HepG2 (cell line): ENCODE measurements around the gene SPI1. TPM values are rescaled to one million over a fixed set of nuclear protein-coding genes. Genes with fewer than 3 reads are reported as not detected.

Experiments used
- ATAC-seq: fragments of 200-7000 bp; cut with Tn5 transposase; 3 replicates; pipeline ENCODE4 v1.9.1; 2020; ENCODE audit warnings: mild to moderate bottlenecking, moderate library complexity
- BruUV-seq: library from RNA; stranded (reverse); fragments of 400-500 nt; replicated peaks from 2 replicates; lab custom pipeline; 2021; lab: Mats Ljungman, UMichigan
- CTCF ChIA-PET: fragments of 300-600 bp; formaldehyde crosslinking; extraction: SDS; loops from one replicate; lab custom pipeline; 2021; ENCODE audit warnings: low total read pairs, inconsistent platforms, low intra/inter-chr PET ratio; lab: Yijun Ruan, JAX
- POLR2A ChIA-PET: fragments of 350-600 bp; sonication (Branson Sonifier 250); formaldehyde crosslinking; loops from one replicate; lab custom pipeline; 2020; ENCODE audit warnings: antibody characterized with exemption, inconsistent platforms; lab: Yijun Ruan, JAX
- DNase-seq: peaks from one replicate; pipeline ENCODE4 v3.0.0-alpha.2; 2015; ENCODE audit warnings: low spot score
- FAIRE-seq: peaks from 3 replicates; lab custom pipeline; 2011; peaks lifted over from hg19 to GRCh38; lab: Jason Lieb, UNC
- H2AFZ ChIP-seq: one replicate; pipeline ENCODE4 v1.6.1; 2011; ENCODE audit warnings: low read length, inconsistent platforms
- H3K27ac ChIP-seq: fragments of 300-600 bp; 3 replicates; pipeline ENCODE4 v1.8.0; 2011; ENCODE audit warnings: mixed run types, mild to moderate bottlenecking, mixed read lengths, low read length, inconsistent platforms; ENCODE audit not compliant: insufficient read depth; ENCODE audit errors: extremely low read length
- H3K27me3 ChIP-seq, 2 experiments: fragments of 200-600 bp in 1 of 2; 2 replicates in 1 of 2; 3 replicates in 1 of 2; pipeline versions ENCODE4 v1.6.0 to v1.8.0; 2011; ENCODE audit warnings: low read length in 2 of 2, mild to moderate bottlenecking in 2 of 2, moderate library complexity in 2 of 2, inconsistent platforms in 1 of 2; ENCODE audit not compliant: insufficient read depth in 2 of 2, control insufficient read depth in 1 of 2
- H3K36me3 ChIP-seq, 2 experiments: fragments of 200-600 bp in 1 of 2; replicated peaks in 1 of 2; 2 replicates in 1 of 2; 3 replicates in 1 of 2; pipeline versions ENCODE4 v1.5.1 to v1.8.0; 2011; ENCODE audit warnings: low read length in 2 of 2, inconsistent platforms in 1 of 2; ENCODE audit not compliant: insufficient read depth in 2 of 2, control insufficient read depth in 1 of 2
- H3K4me1 ChIP-seq: 2 replicates; pipeline ENCODE4 v1.5.1; 2012; ENCODE audit warnings: low read length, inconsistent platforms; ENCODE audit not compliant: insufficient read depth
- H3K4me2 ChIP-seq: 2 replicates; pipeline ENCODE4 v1.6.0; 2011; ENCODE audit warnings: low read depth, low read length, inconsistent platforms
- H3K4me3 ChIP-seq, 3 experiments: fragments of 200-600 bp in 1 of 3; sonication (generic), shearing (Covaris generic) in 1 of 3; replicated peaks in 1 of 3; 2 replicates each; pipeline ENCODE4 v1.5.1; 2011 to 2016; ENCODE audit warnings: low read length in 3 of 3, inconsistent platforms in 2 of 3, low read depth in 2 of 3, mild to moderate bottlenecking in 2 of 3, control low read depth in 1 of 3, mixed read lengths in 1 of 3; ENCODE audit not compliant: insufficient read depth in 1 of 3
- H3K79me2 ChIP-seq: one replicate; pipeline ENCODE4 v1.6.1; 2011; ENCODE audit warnings: low read length, inconsistent platforms; ENCODE audit not compliant: insufficient read depth
- H3K9ac ChIP-seq: 2 replicates; pipeline ENCODE4 v1.6.0; 2011; ENCODE audit warnings: mild to moderate bottlenecking, low read depth, low read length, inconsistent platforms; ENCODE audit not compliant: insufficient read depth
- H3K9me3 ChIP-seq: 2 replicates; pipeline ENCODE4 v1.5.1; 2012; ENCODE audit warnings: mild to moderate bottlenecking, low read length
- H4K20me1 ChIP-seq: 2 replicates; pipeline ENCODE4 v1.6.0; 2011; ENCODE audit warnings: inconsistent platforms, mild to moderate bottlenecking, low read length, moderate library complexity; ENCODE audit not compliant: insufficient read depth
- ASH2L ChIP-seq: fragments of 300-600, 200-600 bp; sonication (generic); IDR thresholded peaks from 2 replicates; pipeline ENCODE4 v1.7.0; 2017; ENCODE audit warnings: low read depth, mild to moderate bottlenecking, moderate library complexity, mixed read lengths, low read length; ENCODE audit not compliant: insufficient read length
- BCL3 ChIP-seq: sonication (generic); formaldehyde crosslinking; IDR thresholded peaks from 2 replicates; pipeline ENCODE4 v1.5.1; 2020; ENCODE audit warnings: mild to moderate bottlenecking, missing genetic modification reagents, moderate library complexity
- GABPB1 ChIP-seq: IDR thresholded peaks from 2 replicates; pipeline ENCODE4 v1.6.1; 2016; ENCODE audit warnings: mild to moderate bottlenecking, missing genetic modification reagents, moderate library complexity, missing compliant biosample characterization
- HMG20A ChIP-seq: IDR thresholded peaks from 2 replicates; pipeline ENCODE4 v1.6.1; 2016; ENCODE audit warnings: borderline replicate concordance
- NR2F2 ChIP-seq: IDR thresholded peaks from 2 replicates; pipeline ENCODE4 v1.6.1; 2012; ENCODE audit warnings: low read depth, inconsistent platforms, borderline replicate concordance
- PAF1 ChIP-seq: IDR thresholded peaks from 2 replicates; pipeline ENCODE4 v1.6.1; 2016; ENCODE audit warnings: missing genetic modification reagents, missing compliant biosample characterization
- PRPF4 ChIP-seq: fragments of 200-400 bp; formaldehyde crosslinking; IDR thresholded peaks from 2 replicates; pipeline ENCODE4 v1.6.1; 2016; ENCODE audit warnings: low read length, low read depth; ENCODE audit not compliant: poor library complexity, severe bottlenecking
- RELA ChIP-seq: sonication (generic); formaldehyde crosslinking; IDR thresholded peaks from 2 replicates; pipeline ENCODE4 v1.4.0; 2020; ENCODE audit warnings: missing genetic modification reagents
- ZFP90 ChIP-seq: sonication (generic); formaldehyde crosslinking; IDR thresholded peaks from 2 replicates; pipeline ENCODE4 v1.8.0; 2022; ENCODE audit warnings: missing genetic modification reagents, mild to moderate bottlenecking, inconsistent platforms, borderline replicate concordance
- ZHX1 ChIP-seq: sonication (generic); formaldehyde crosslinking; IDR thresholded peaks from 2 replicates; pipeline ENCODE4 v1.8.1; 2022; ENCODE audit warnings: low read depth, mild to moderate bottlenecking, missing genetic modification reagents
- ZNF263 ChIP-seq: sonication (generic); formaldehyde crosslinking; IDR thresholded peaks from 2 replicates; pipeline ENCODE4 v1.4.0; 2020; ENCODE audit warnings: missing genetic modification reagents
- ZNF414 ChIP-seq: sonication (generic); formaldehyde crosslinking; IDR thresholded peaks from 2 replicates; pipeline ENCODE4 v1.5.0; 2020; ENCODE audit warnings: missing genetic modification reagents
- ZNF773 ChIP-seq: sonication (generic); formaldehyde crosslinking; IDR thresholded peaks from 2 replicates; pipeline ENCODE4 v1.4.0; 2020; ENCODE audit warnings: missing genetic modification reagents, borderline replicate concordance
- WGBS: methylation state at CpG from one replicate; pipeline ENCODE4 v1.1.6; 2017; ENCODE audit warnings: low lambda C conversion rate; 5-methylcytosine and 5-hydroxymethylcytosine counted together
- in situ Hi-C: cut with HindIII; loops from 2 replicates; pipeline ENCODE4 v1.10.0; 2017; ENCODE audit warnings: low pct_unique_long_range_greater_than_20kb; ENCODE audit not compliant: extremely low pct_ligation_motif_present
- intact Hi-C: fragments of 100-400 bp; cut with micrococcal nuclease; formaldehyde crosslinking; loops from one replicate; pipeline ENCODE4 v1.10.0; 2022; ENCODE audit not compliant: unreplicated experiment
- polyA plus RNA-seq, 8 experiments: library from polyadenylated mRNA; depleted of rRNA in 3 of 8; stranded (reverse) in 7 of 8; unstranded in 1 of 8; fragments of >200 nt; fragmentation: Illumina TruSeq in 4 of 8; extraction: Trizol in 4 of 8; gene quantifications; 2 replicates each; pipeline versions ENCODE4 v1.2.1 to v1.2.3, GENCODE V29; 2011 to 2016; ENCODE audit warnings: low read depth in 4 of 8, missing spikeins in 1 of 8, mixed read lengths in 1 of 8; ENCODE audit not compliant: insufficient read depth in 1 of 8
- total RNA-seq, 5 experiments: library from RNA; depleted of rRNA; stranded (reverse); fragments of >200 nt; fragmentation: Illumina TruSeq; extraction: Trizol; gene quantifications; 2 replicates each; pipeline ENCODE4 v1.2.3, GENCODE V29; 2016; ENCODE audit warnings: low read depth in 1 of 5

The SPI1 gene
- total and polyA plus RNA-seq, 2 of the 13 experiments (the other 11 are each of a cell fraction or from before 2014, with no cell fraction given), result not detected

GRCh38 chr11:47324520-47324919 lies 53.8 kb downstream of the SPI1 start:
- Histone ChIP-seq H3K4me1 (no peaks in the 10 kb centered on the region), H3K27me3 (no peaks in the 10 kb centered on the region), H3K9me3 (no peaks in the 10 kb centered on the region), H3K9ac (no peak overlapping the region), H2AFZ (no peak overlapping the region), H3K79me2 (no peaks in the 10 kb centered on the region), H3K4me2 (no peak overlapping the region), H3K4me3 (no peak overlapping the region), H3K27ac (no peak overlapping the region), H4K20me1 (no peaks in the 10 kb centered on the region), H3K36me3 (peaks cover 13 to 49% of the 10 kb centered on the region in 2 experiments)
- BruUV-seq, result no TSS peak
- intact Hi-C loops, result no loop called here
- TF ChIP-seq GABPB1 (CRISPR knock-in tag) (no peak), PAF1 (no peak), HMG20A (CRISPR knock-in tag) (no peak), ZNF263 (CRISPR knock-in tag) (no peak)
- ATAC-seq, result no peak
- 100% methylated on average over 12 of the region's 12 CpGs for WGBS
- POLR2A ChIA-PET, result no interaction called here
- CTCF ChIA-PET, result no interaction called here
- DNase-seq, result no peak
- no peak for FAIRE-seq
- in situ Hi-C loops, result no loop called here

GRCh38 chr11:47318166-47318565 lies 60.2 kb downstream of the SPI1 start:
- POLR2A ChIA-PET, result no interaction called here
- BruUV-seq, result no TSS peak
- intact Hi-C loops, result no loop called here
- H3K4me1 ChIP-seq, result no peaks in the 10 kb centered on the region
- peaks cover 3 to 36% of the 10 kb centered on the region in 2 experiments; a peak in 4 of 5 replicates for H3K36me3 ChIP-seq
- WGBS, result 98% methylated on average over 2 of the region's 2 CpGs
- no peak overlapping the region for H3K4me3 ChIP-seq
- H3K4me2 ChIP-seq, result no peak overlapping the region
- no peak overlapping the region for H3K9ac ChIP-seq
- no peaks in the 10 kb centered on the region for H3K79me2 ChIP-seq
- in situ Hi-C loops, result no loop called here
- no peaks in the 10 kb centered on the region for H3K27me3 ChIP-seq
- no peak overlapping the region for H2AFZ ChIP-seq
- DNase-seq (no peak), ATAC-seq (no peak), FAIRE-seq (no peak)
- no peaks in the 10 kb centered on the region for H3K9me3 ChIP-seq
- no peaks in the 10 kb centered on the region for H4K20me1 ChIP-seq
- H3K27ac ChIP-seq, result no peak overlapping the region
- CTCF ChIA-PET, result no interaction called here
- TF ChIP-seq RELA (CRISPR knock-in tag), result no peak
- no peak for TF ChIP-seq ZNF414 (CRISPR knock-in tag)
- no peak for TF ChIP-seq NR2F2
- no peak for TF ChIP-seq ZHX1 (CRISPR knock-in tag)
- no peak for TF ChIP-seq ASH2L
- no peak for TF ChIP-seq ZFP90 (CRISPR knock-in tag)
- TF ChIP-seq BCL3 (CRISPR knock-in tag), result no peak
- TF ChIP-seq PRPF4, result no peak
- no peak for TF ChIP-seq ZNF773 (CRISPR knock-in tag)
